GM12891 (cell line): Measurements from ENCODE around the gene RASGEF1C.

Source experiments
- DNase-seq: peaks from one replicate; pipeline ENCODE4 v3.0.0; 2011; ENCODE audit warnings: low spot score; ENCODE audit not compliant: insufficient read length
- FAIRE-seq: peaks from 2 replicates; lab custom pipeline; 2011; peaks lifted over from hg19 to GRCh38; lab: Jason Lieb, UNC
- PAX5 ChIP-seq: IDR thresholded peaks from 2 replicates; pipeline ENCODE4 v1.6.1; 2011; ENCODE audit warnings: low read length, moderate library complexity, mild to moderate bottlenecking; ENCODE audit not compliant: insufficient read depth, severe bottlenecking
- POLR2A ChIP-seq: IDR thresholded peaks from 2 replicates; pipeline ENCODE4 v1.6.1; 2011; ENCODE audit warnings: low read depth, low read length, control low read depth
- POLR2AphosphoS5 ChIP-seq: IDR thresholded peaks from 2 replicates; pipeline ENCODE4 v1.6.1; 2011; ENCODE audit warnings: low read depth, low read length, control low read depth
- POU2F2 ChIP-seq: IDR thresholded peaks from 2 replicates; pipeline ENCODE4 v1.6.1; 2011; ENCODE audit warnings: low read depth, mild to moderate bottlenecking, control low read depth, low read length, moderate library complexity
- SPI1 ChIP-seq: IDR thresholded peaks from 2 replicates; pipeline ENCODE4 v1.6.1; 2011; ENCODE audit warnings: low read depth, low read length, control low read depth
- TAF1 ChIP-seq: IDR thresholded peaks from 2 replicates; pipeline ENCODE4 v1.6.1; 2011; ENCODE audit warnings: low read depth, low read length, control low read depth

RASGEF1C gene

GRCh38 chr5:180153099-180153498 lies 55.9 kb downstream of the RASGEF1C start:
- FAIRE-seq, result no peak
- no peak for DNase-seq
- TF ChIP-seq SPI1 (no peak), TAF1 (no peak), PAX5 (no peak), POLR2AphosphoS5 (no peak), POLR2A (no peak), POU2F2 (no peak)

DNA sequence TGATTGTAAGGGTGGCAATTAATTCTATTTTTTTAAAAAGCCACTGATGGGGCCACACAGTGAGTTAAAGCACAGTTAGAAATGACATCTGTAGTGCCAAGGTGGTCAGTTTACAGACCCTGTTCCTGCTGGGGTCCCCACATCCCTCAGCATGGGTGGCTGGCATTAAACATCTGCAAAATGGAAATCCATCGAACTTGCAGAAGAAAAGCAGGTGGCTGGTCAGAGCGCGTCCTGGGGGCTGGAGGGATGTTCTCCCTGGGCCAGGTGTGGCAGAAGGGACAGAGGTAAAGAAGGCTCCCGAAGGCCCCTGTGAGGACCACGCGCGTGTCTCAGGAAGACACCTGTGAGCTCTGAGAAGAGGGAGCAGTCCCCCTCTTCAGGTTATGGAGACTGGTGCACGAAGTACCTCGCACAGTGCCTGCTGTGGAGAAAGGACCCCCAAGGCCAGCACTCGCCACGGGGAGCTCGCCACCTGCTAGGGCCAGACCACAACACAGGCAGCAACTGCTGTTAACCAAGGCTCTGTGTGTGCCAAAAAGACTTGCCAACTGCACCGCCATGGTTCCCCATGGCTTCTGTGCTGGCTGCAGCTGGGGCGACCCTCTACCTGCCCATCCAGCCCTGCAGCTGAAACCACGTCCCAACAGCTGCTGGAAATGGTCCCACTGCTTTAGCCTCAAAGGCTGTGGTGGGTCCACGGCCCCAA lies 65.2 kb downstream of the RASGEF1C start:
- FAIRE-seq (no peak), DNase-seq (no peak)
- no peak for TF ChIP-seq PAX5

DNA sequence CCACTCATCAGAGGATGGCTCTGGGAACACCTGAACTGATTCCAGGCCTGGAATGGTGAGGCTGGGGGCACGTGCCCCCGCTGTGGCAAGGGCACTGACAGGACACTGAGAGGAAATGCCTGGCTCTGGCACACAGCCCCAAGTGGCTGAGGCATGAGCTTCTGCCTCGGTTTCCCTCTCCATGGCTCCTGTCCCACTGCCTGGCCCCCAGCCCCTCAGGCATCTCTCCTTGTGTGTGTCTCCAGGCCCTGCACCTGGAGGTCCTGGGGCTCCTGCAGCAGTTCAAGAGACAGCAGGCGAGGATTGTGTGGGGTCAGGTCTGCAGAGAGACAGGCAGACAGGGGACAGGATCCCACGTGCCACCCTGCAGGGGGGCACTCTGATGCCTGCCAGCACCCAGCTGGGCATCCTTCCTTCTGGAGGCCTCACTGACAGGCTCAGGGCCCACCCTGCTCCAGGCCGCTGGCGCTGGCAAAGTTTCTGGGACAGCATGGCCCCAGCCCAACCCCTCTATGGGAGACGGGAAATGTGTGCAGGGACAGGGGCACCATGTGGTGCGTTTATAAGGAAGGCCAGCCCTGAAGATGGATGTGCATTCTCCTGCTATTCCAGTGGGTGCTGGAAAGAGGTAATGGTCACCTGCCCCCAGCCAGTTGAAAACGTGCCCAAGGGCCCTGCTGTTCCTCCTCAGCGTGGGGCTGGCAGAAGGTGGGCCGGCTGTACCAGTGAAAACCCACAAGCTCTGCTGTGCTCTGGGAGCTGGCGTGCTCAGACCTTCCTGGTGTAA lies 66.0 kb downstream of the RASGEF1C start:
- DNase-seq, result no peak
- TF ChIP-seq POLR2A (no peak), SPI1 (no peak), POLR2AphosphoS5 (no peak), POU2F2 (no peak), PAX5 (no peak), TAF1 (no peak)
- no peak for FAIRE-seq

GRCh38 chr5:180142021-180142765 lies 66.8 kb downstream of the RASGEF1C start:
- no peak for FAIRE-seq
- DNase-seq, result no peak
- TF ChIP-seq SPI1, result no peak
- no peak for TF ChIP-seq TAF1
- TF ChIP-seq POLR2AphosphoS5, result no peak
- no peak for TF ChIP-seq POU2F2
- TF ChIP-seq PAX5, result no peak
- TF ChIP-seq POLR2A, result no peak

DNA sequence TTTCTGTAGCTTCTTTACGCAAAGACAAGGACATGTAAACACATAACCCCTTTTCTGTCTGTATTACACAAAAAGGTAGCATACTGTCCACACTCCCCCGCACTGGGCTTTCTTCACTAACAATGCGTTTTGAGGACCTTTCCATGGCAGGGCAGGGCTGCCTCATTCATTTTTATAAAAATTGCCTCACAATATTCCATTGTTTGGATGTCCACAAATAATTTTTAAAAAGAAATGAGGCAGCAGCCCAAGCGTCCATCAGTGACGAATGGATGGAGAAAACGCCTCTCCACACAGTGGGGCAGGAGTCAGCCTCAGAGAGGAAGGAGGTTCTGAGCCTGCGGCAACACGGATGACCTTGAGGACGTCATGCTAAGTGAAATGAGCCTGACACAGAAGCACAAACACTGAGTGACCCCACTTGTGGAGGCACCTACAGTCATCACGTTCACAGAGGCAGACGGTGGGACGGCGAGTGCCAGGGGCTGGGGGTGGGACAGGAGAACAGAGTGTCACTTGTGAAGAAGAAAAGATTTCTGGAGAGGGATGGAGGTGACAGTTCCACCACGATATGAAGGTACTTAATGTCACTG lies 67.8 kb downstream of the RASGEF1C start:
- FAIRE-seq (no peak), DNase-seq (no peak)
- TF ChIP-seq SPI1, result no peak
- TF ChIP-seq POLR2A, result no peak
- TF ChIP-seq POLR2AphosphoS5, result no peak
- no peak for TF ChIP-seq TAF1
- no peak for TF ChIP-seq POU2F2
- no peak for TF ChIP-seq PAX5

- FAIRE-seq (no peak), DNase-seq (no peak)
- TF ChIP-seq POLR2A (no peak), SPI1 (no peak), POLR2AphosphoS5 (no peak), POU2F2 (no peak), PAX5 (no peak), TAF1 (no peak)
Measured at GRCh38 chr5:180140571-180140970, 68.4 kb downstream of the RASGEF1C start.

GRCh38 chr5:180140079-180140554 lies 68.9 kb downstream of the RASGEF1C start:
- FAIRE-seq, result no peak
- DNase-seq, result no peak
- TF ChIP-seq PAX5, result no peak
- TF ChIP-seq TAF1, result no peak
- no peak for TF ChIP-seq POLR2A
- no peak for TF ChIP-seq POU2F2
- TF ChIP-seq POLR2AphosphoS5, result no peak
- no peak for TF ChIP-seq SPI1

DNA sequence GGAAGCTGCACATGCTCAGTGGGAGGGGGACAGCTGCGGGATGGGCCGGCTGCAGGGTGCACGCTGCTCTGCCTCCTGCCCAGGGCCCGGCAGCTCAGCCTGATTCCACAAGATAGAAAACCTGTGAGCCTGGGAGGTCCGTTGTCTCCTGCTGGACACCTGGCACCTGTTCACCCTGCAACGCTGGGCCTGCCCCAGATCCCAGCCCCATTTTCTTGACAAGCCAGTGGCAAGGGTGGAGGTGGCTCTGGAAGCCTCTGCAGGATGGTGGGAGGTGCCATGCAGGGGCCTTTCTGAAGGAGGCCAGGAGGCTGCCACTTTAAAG lies 69.3 kb downstream of the RASGEF1C start:
- FAIRE-seq (no peak), DNase-seq (no peak)
- no peak for TF ChIP-seq TAF1
- TF ChIP-seq POU2F2, result no peak
- no peak for TF ChIP-seq POLR2A
- TF ChIP-seq SPI1, result no peak
- TF ChIP-seq POLR2AphosphoS5, result no peak
- TF ChIP-seq PAX5, result no peak

- TF ChIP-seq POLR2A (no peak), TAF1 (no peak), SPI1 (no peak), POU2F2 (no peak), POLR2AphosphoS5 (no peak), PAX5 (no peak)
- FAIRE-seq (no peak), DNase-seq (no peak)
Measured at GRCh38 chr5:180138976-180139730, 69.9 kb downstream of the RASGEF1C start.
